ENCODE measurements around the gene POLR2M. TPM values are rescaled to one million over a fixed set of nuclear protein-coding genes. Genes with fewer than 3 reads are reported as not detected.

The POLR2M gene
- total RNA-seq, 4 donors from 2014 or later = 95.2 to 1,545 (median 900) TPM

GRCh38 chr15:57727031-57727430 lies 20.5 kb downstream of the POLR2M start:
- Histone ChIP-seq H3K4me1 (no peaks in the 10 kb centered on the region), H3K27me3 (no peaks in the 10 kb centered on the region), H3K9me3 (peaks cover 0 to 8% of the 10 kb centered on the region in 2 donors), H3K36me3 (no peaks in the 10 kb centered on the region), H3K4me3 (no peak overlapping the region), H3K27ac (no peak overlapping the region)
- intact Hi-C loops (cut with DNase I; ENCODE audit: low total_unique reads) = no loop called here
- no peak for DNase-seq
- TF ChIP-seq POLR2A (IDR thresholded peaks at IDR 0.05) = no peak
- TF ChIP-seq, protein P1, sequence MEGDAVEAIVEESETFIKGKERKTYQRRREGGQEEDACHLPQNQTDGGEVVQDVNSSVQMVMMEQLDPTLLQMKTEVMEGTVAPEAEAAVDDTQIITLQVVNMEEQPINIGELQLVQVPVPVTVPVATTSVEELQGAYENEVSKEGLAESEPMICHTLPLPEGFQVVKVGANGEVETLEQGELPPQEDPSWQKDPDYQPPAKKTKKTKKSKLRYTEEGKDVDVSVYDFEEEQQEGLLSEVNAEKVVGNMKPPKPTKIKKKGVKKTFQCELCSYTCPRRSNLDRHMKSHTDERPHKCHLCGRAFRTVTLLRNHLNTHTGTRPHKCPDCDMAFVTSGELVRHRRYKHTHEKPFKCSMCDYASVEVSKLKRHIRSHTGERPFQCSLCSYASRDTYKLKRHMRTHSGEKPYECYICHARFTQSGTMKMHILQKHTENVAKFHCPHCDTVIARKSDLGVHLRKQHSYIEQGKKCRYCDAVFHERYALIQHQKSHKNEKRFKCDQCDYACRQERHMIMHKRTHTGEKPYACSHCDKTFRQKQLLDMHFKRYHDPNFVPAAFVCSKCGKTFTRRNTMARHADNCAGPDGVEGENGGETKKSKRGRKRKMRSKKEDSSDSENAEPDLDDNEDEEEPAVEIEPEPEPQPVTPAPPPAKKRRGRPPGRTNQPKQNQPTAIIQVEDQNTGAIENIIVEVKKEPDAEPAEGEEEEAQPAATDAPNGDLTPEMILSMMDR (IDR thresholded peaks at IDR 0.05) = no peak

DNA sequence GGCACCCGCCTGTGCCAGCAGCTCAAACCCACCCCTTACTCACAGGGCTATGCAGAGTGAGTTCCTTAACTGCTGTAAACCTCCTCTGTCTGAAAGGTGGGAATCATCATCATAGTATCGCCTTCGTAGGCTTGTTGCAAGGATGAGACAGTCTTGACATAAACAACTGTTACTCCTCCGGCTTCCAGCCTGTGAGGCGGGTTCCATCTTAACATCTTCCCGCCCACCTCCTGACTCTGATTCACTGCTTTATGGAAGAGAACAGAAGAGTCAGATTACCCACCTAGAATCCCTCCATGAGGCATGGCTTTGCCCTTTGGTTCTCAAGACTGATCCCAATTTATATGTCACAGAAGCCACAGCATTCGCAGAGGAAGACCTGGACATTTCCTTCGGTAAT lies 21.9 kb downstream of the POLR2M start:
- intact Hi-C loops (cut with DNase I; ENCODE audit: low total_unique reads) = no loop called here

GRCh38 chr15:57730876-57731275 lies 24.4 kb downstream of the POLR2M start:
- TF ChIP-seq POLR2A (IDR thresholded peaks at IDR 0.05) = no peak
- TF ChIP-seq, protein P1 (IDR thresholded peaks at IDR 0.05) = no peak
- Histone ChIP-seq H3K27ac (no peak overlapping the region), H3K9me3 (no peaks in the 10 kb centered on the region), H3K27me3 (no peaks in the 10 kb centered on the region), H3K4me1 (peaks cover 0 to 8% of the 10 kb centered on the region in 2 donors), H3K4me3 (no peak overlapping the region), H3K36me3 (no peaks in the 10 kb centered on the region)
- no peak for DNase-seq
- intact Hi-C loops (cut with DNase I; ENCODE audit: low total_unique reads) = no loop called here

More for the DNA sequence above, 21.9 kb downstream of the POLR2M start:
- Histone ChIP-seq H3K36me3 (no peaks in the 10 kb centered on the region), H3K4me1 (peaks cover 0 to 8% of the 10 kb centered on the region in 2 donors), H3K27ac (peak overlapping the region; percentile 45 to 52), H3K27me3 (no peaks in the 10 kb centered on the region), H3K9me3 (peaks cover 0 to 8% of the 10 kb centered on the region in 2 donors), H3K4me3 (no peak overlapping the region)
- TF ChIP-seq, protein P1 (IDR thresholded peaks at IDR 0.05) = no peak
- no peak for TF ChIP-seq POLR2A (IDR thresholded peaks at IDR 0.05)
- no peak for DNase-seq

- H3K27ac ChIP-seq = no peak overlapping the region
- H3K4me3 ChIP-seq = no peak overlapping the region
- H3K9me3 ChIP-seq = no peaks in the 10 kb centered on the region
- no peak for TF ChIP-seq POLR2A (IDR thresholded peaks at IDR 0.05)
- TF ChIP-seq, protein P1 (IDR thresholded peaks at IDR 0.05) = no peak
- no peak for DNase-seq
- no peaks in the 10 kb centered on the region for H3K27me3 ChIP-seq
- H3K36me3 ChIP-seq = no peaks in the 10 kb centered on the region
- intact Hi-C loops (cut with DNase I; ENCODE audit: low total_unique reads) = no loop called here
- H3K4me1 ChIP-seq = peaks cover 0 to 8% of the 10 kb centered on the region in 2 donors
These were observed 25.1 kb downstream of the POLR2M start for GRCh38 chr15:57731530-57732103.

DNA sequence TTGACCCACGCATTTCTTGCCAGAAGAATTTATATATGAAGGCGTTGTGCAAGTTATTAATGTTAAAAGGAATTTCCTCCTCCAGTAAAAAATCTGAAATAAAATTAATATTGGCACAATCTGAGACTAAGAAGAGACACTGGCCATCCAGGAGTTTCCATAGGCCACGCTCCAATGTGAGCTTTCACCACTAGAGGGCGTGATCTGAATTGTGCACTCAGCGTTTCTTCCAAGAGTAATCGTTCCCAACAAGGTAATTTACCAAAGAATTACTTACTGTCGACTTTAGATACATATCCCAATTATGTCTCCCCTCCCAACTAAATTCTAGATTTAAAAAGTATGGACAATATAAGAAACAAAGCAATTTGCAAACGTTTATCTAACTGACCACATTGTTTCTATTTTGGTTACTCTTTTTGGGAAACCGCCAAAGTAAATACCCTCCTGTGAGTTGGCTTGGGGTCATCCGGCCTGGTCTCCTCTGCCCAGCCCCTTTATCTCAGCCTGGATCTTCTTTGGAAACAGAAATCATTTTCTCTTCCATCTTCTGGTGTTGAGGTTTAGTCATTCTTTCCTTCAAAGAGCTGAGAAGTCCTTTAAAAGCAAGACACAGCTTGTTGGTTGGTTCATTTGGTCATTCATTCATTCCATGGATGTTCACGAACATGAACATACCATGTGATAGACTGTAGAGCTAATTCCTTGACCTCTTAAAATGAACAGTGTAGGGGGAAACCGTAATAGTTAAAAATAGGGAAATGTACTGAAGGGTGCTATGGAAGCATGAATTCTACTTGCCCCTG lies 26.2 kb downstream of the POLR2M start:
- peaks cover 0 to 8% of the 10 kb centered on the region in 2 donors for H3K4me1 ChIP-seq
- H3K36me3 ChIP-seq = no peaks in the 10 kb centered on the region
- no peaks in the 10 kb centered on the region for H3K9me3 ChIP-seq
- no peak overlapping the region for H3K27ac ChIP-seq
- intact Hi-C loops (cut with DNase I; ENCODE audit: low total_unique reads) = no loop called here
- H3K4me3 ChIP-seq = no peak overlapping the region
- H3K27me3 ChIP-seq = no peaks in the 10 kb centered on the region
- peak in 1 of 2 donors; percentile 36 for DNase-seq
- TF ChIP-seq, protein P1 (IDR thresholded peaks at IDR 0.05) = peak; percentile 44 to 63 (median 58)
- TF ChIP-seq POLR2A (IDR thresholded peaks at IDR 0.05) = no peak

Data from uterus (tissue), 4 donors.